Body of pancreas (tissue), 4 donors: ENCODE data around the gene SRP19. TPM values are rescaled to one million over a fixed set of nuclear protein-coding genes. Genes with fewer than 3 reads are reported as not detected.

Experiments
- ATAC-seq: fragments of 150-250 bp; one replicate; pipeline ENCODE4 v1.9.1; 2016
- DNase-seq, 4 donors: peaks; one replicate each; pipeline ENCODE4 v3.0.0-alpha.2; 2019
- H3K27ac ChIP-seq, 4 donors: fragments of 200-600 bp; sonication (generic); 1 replicate in 3 of 4; 2 replicates in 1 of 4; pipeline versions ENCODE4 v1.5.1 to v1.6.1; 2016 to 2019; ENCODE audit warnings: mild to moderate bottlenecking in 1 of 4, mixed read lengths in 1 of 4, moderate library complexity in 1 of 4
- H3K27me3 ChIP-seq, 2 donors: fragments of 200-600 bp; sonication (generic); one replicate each; pipeline ENCODE4 v1.6.0; 2016; ENCODE audit warnings: mild to moderate bottlenecking in 1 of 2
- H3K36me3 ChIP-seq, 2 donors: fragments of 200-600 bp; sonication (generic); replicated peaks in 1 of 2; 2 replicates each; pipeline ENCODE4 v1.5.1; 2016; ENCODE audit warnings: low read depth in 2 of 2; ENCODE audit not compliant: insufficient read depth in 1 of 2
- H3K4me1 ChIP-seq: fragments of 200-600 bp; sonication (generic); one replicate; pipeline ENCODE4 v1.6.0; 2016
- H3K4me3 ChIP-seq, 2 donors: fragments of 200-600 bp; sonication (generic); 1 replicate in 1 of 2; 2 replicates in 1 of 2; pipeline ENCODE4 v1.5.1; 2016 to 2019
- H3K9me3 ChIP-seq, 3 donors: fragments of 200-600 bp; sonication (generic); 1 replicate in 2 of 3; 2 replicates in 1 of 3; pipeline ENCODE4 v1.5.1; 2016
- POLR2A ChIP-seq, 3 donors: fragments of 450-650 bp; IDR thresholded peaks; one replicate each; pipeline ENCODE4 v1.6.1; 2016; ENCODE audit warnings: antibody characterized with exemption in 3 of 3, mild to moderate bottlenecking in 2 of 3
- WGBS, 2 donors: methylation state at CpG; one replicate each; pipeline ENCODE4 v1.1.5; 2017; 5-methylcytosine and 5-hydroxymethylcytosine counted together
- intact Hi-C: fragments of 100-400 bp; cut with DNase I; formaldehyde crosslinking; loops from one replicate; pipeline ENCODE4 v1.15.1; 2023
- total RNA-seq, 2 donors: library from RNA; depleted of rRNA; stranded (reverse); fragments of >200 nt; gene quantifications; one replicate each; pipeline ENCODE4 v1.1.0, GENCODE V29; 2016
- TF ChIP-seq, protein P1 (sequence below), 7 experiments: fragments of 450-650 bp in 4 of 7; fragments of 200-600 bp in 3 of 7; sonication (generic) in 3 of 7; IDR thresholded peaks; one replicate each; pipeline ENCODE4 v1.5.1; 2016 to 2019; ENCODE audit warnings: antibody characterized with exemption in 7 of 7

The SRP19 gene
- total RNA-seq, 2 donors from 2014 or later = 23.7 to 42.3 TPM

DNA sequence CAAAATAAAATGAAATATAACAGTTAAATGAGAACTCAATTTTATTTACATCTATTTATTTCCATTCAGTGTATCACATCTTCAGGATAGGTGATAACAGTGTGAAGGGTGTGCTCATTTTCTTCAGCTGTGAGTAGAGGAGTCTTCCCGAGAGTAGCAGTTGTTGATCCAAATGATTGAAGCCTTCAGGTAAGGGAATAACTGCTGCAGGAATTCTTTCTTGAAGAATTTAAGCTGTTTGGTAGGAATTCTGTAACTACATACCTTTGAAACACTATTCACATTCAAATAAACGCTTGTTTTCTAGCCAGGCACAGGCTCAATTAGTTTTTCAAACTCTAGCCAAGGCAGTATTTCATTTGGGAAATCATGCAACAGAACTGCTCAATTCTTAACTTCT lies 15.3 kb downstream of the SRP19 start:
- Histone ChIP-seq H3K36me3 (peaks cover 0 to 9% of the 10 kb centered on the region in 2 donors), H3K9me3 (no peaks in the 10 kb centered on the region), H3K27me3 (no peaks in the 10 kb centered on the region), H3K4me1 (peaks cover 14% of the 10 kb centered on the region), H3K4me3 (no peak overlapping the region), H3K27ac (peak overlapping the region in 1 of 4 donors; percentile 9)
- TF ChIP-seq, protein P1, sequence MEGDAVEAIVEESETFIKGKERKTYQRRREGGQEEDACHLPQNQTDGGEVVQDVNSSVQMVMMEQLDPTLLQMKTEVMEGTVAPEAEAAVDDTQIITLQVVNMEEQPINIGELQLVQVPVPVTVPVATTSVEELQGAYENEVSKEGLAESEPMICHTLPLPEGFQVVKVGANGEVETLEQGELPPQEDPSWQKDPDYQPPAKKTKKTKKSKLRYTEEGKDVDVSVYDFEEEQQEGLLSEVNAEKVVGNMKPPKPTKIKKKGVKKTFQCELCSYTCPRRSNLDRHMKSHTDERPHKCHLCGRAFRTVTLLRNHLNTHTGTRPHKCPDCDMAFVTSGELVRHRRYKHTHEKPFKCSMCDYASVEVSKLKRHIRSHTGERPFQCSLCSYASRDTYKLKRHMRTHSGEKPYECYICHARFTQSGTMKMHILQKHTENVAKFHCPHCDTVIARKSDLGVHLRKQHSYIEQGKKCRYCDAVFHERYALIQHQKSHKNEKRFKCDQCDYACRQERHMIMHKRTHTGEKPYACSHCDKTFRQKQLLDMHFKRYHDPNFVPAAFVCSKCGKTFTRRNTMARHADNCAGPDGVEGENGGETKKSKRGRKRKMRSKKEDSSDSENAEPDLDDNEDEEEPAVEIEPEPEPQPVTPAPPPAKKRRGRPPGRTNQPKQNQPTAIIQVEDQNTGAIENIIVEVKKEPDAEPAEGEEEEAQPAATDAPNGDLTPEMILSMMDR (IDR thresholded peaks at IDR 0.05) = no peak
- TF ChIP-seq POLR2A (IDR thresholded peaks at IDR 0.05) = no peak
- intact Hi-C loops = no loop called here
- WGBS, 2 donors = 36 to 40% methylated on average over 2 of the region's 2 CpGs
- DNase-seq = no peak
- ATAC-seq = no peak

DNA sequence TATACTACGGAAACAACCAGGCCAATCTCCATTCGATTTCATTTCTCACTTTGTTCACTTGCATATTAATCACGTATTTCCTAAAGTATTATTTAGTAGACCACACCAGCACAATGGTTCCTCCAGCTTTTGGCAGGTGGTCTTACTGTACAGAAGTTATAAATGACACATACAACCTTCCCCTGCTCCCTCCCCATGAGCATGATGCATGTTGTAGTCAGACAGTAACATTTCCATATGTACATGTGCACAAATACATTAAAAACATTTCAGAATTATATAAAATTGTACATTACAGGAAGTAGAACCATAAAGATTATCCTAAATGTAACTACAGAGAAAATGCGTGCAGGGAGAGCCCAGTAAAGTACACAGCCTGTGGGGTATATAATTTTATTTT lies 17.0 kb downstream of the SRP19 start:
- ATAC-seq = no peak
- 55 to 80% methylated on average over 4 of the region's 4 CpGs for WGBS, 2 donors
- no peak for DNase-seq
- no peaks in the 10 kb centered on the region for H3K9me3 ChIP-seq
- no peak overlapping the region for H3K27ac ChIP-seq
- peaks cover 14% of the 10 kb centered on the region for H3K4me1 ChIP-seq
- H3K4me3 ChIP-seq = no peak overlapping the region
- H3K36me3 ChIP-seq = peaks cover 0 to 13% of the 10 kb centered on the region in 2 donors
- no peak for TF ChIP-seq POLR2A (IDR thresholded peaks at IDR 0.05)
- TF ChIP-seq, protein P1 (IDR thresholded peaks at IDR 0.05) = no peak
- no peaks in the 10 kb centered on the region for H3K27me3 ChIP-seq
- intact Hi-C loops = no loop called here

DNA sequence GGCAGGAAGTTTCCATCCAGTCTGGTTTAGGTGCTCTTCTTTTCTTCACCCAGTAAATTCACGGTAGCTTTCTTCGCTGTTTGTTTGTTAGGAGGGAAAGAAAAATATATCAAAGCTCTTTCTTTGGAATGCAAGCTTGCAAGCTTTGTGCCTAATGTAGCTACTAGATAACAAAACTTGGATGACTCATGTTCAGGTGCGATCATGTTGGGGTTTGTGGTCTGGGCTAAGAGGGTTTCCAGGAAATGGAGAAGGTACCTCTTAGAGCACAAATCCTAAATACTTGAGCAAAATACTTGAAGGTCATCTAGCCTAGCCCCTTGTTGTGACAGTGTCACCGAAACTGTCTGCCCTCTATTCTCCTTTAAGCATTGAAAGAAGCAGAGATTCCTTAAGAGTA lies 17.7 kb downstream of the SRP19 start:
- DNase-seq = no peak
- intact Hi-C loops = no loop called here
- WGBS, 2 donors = 48 to 57% methylated on average over 4 of the region's 4 CpGs
- Histone ChIP-seq H3K9me3 (no peaks in the 10 kb centered on the region), H3K27ac (peak overlapping the region in 1 of 4 donors; percentile 49), H3K36me3 (peaks cover 0 to 14% of the 10 kb centered on the region in 2 donors), H3K27me3 (no peaks in the 10 kb centered on the region), H3K4me1 (peaks cover 19% of the 10 kb centered on the region), H3K4me3 (no peak overlapping the region)
- peak; percentile 46 for ATAC-seq
- TF ChIP-seq, protein P1 (IDR thresholded peaks at IDR 0.05) = no peak
- no peak for TF ChIP-seq POLR2A (IDR thresholded peaks at IDR 0.05)

DNA sequence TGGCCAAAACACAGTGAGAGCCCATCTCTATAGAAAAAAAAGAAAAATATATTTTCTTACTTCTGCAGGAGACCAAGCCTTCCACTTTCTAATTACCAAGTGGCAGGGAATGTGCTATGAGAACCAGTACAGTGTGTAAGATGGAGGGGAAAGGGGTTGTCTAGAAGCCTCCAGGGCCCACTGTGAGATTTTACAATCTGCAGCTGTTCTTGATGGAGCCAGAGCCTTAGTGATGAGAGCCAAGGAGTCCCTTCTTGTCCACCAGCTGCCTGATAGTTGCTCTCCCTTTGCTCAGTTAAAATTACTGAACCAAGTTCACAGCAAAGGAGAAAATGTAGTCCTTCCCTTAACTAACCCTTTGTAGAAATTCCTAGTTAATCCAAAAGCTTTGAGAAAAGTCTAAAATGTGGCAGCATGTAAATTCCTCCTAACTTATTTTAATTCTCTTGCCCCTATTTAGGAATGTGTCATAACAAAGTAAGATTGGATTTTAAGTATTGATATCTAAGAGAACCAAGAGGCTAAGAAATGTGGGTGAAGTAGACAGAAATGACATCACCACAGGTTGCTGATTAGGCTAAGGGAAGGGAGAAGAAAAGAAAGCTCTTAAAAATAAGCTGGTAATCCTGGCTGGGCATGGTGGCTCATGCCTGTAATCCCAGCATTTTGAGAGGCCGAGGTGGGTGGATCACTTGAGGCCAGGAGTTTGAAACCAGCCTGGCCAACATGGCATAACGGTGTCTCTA lies 19.3 kb downstream of the SRP19 start:
- peaks cover 29% of the 10 kb centered on the region for H3K4me1 ChIP-seq
- DNase-seq = no peak
- WGBS, 2 donors = 93 to 97% methylated on average over 2 of the region's 2 CpGs
- intact Hi-C loops = no loop called here
- no peak overlapping the region for H3K4me3 ChIP-seq
- ATAC-seq = no peak
- no peak for TF ChIP-seq POLR2A (IDR thresholded peaks at IDR 0.05)
- TF ChIP-seq, protein P1 (IDR thresholded peaks at IDR 0.05) = no peak
- H3K27ac ChIP-seq = peak overlapping the region in 1 of 4 donors; percentile 5
- H3K27me3 ChIP-seq = no peaks in the 10 kb centered on the region
- no peaks in the 10 kb centered on the region for H3K9me3 ChIP-seq
- H3K36me3 ChIP-seq = peaks cover 0 to 20% of the 10 kb centered on the region in 2 donors

DNA sequence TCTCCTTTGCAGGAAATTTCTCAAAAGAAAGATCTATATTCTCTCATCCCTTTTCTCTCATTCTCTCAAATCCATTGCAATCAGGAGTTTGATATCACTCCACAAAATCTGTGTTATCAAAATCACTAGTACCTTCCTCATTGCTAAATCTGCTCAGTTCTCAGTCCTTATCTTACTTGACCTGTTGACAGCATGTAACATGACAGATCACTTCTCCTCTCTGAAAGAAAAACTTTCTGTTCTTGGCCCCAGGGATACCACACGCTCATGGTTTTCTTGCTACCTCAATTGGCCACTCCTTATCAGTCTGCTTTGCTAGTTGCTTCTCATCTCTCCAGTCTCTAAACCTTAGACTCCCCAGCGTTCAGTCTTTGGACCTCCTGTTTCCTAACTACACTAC lies 22.1 kb downstream of the SRP19 start:
- H3K27me3 ChIP-seq = no peaks in the 10 kb centered on the region
- H3K4me3 ChIP-seq = no peak overlapping the region
- TF ChIP-seq, protein P1 (IDR thresholded peaks at IDR 0.05) = no peak
- no peak for TF ChIP-seq POLR2A (IDR thresholded peaks at IDR 0.05)
- peaks cover 0 to 25% of the 10 kb centered on the region in 2 donors for H3K36me3 ChIP-seq
- no peak overlapping the region for H3K27ac ChIP-seq
- peaks cover 27% of the 10 kb centered on the region for H3K4me1 ChIP-seq
- 65 to 78% methylated on average over 2 of the region's 2 CpGs for WGBS, 2 donors
- no peaks in the 10 kb centered on the region for H3K9me3 ChIP-seq
- no peak for ATAC-seq
- no peak for DNase-seq
- intact Hi-C loops = no loop called here
